HepG2 (cell line): Measurements from ENCODE around the gene TMIGD2. TPM values are rescaled to one million over a fixed set of nuclear protein-coding genes. Genes with fewer than 3 reads are reported as not detected.

Experiments used
- ATAC-seq: fragments of 200-7000 bp; cut with Tn5 transposase; 3 replicates; pipeline ENCODE4 v1.9.1; 2020; ENCODE audit warnings: mild to moderate bottlenecking, moderate library complexity
- BruUV-seq: library from RNA; stranded (reverse); fragments of 400-500 nt; replicated peaks from 2 replicates; lab custom pipeline; 2021; lab: Mats Ljungman, UMichigan
- CTCF ChIA-PET: fragments of 300-600 bp; formaldehyde crosslinking; extraction: SDS; loops from one replicate; lab custom pipeline; 2021; ENCODE audit warnings: low total read pairs, inconsistent platforms, low intra/inter-chr PET ratio; lab: Yijun Ruan, JAX
- POLR2A ChIA-PET: fragments of 350-600 bp; sonication (Branson Sonifier 250); formaldehyde crosslinking; loops from one replicate; lab custom pipeline; 2020; ENCODE audit warnings: antibody characterized with exemption, inconsistent platforms; lab: Yijun Ruan, JAX
- DNase-seq: peaks from one replicate; pipeline ENCODE4 v3.0.0-alpha.2; 2015; ENCODE audit warnings: low spot score
- FAIRE-seq: peaks from 3 replicates; lab custom pipeline; 2011; peaks lifted over from hg19 to GRCh38; lab: Jason Lieb, UNC
- H2AFZ ChIP-seq: one replicate; pipeline ENCODE4 v1.6.1; 2011; ENCODE audit warnings: low read length, inconsistent platforms
- H3K27ac ChIP-seq: fragments of 300-600 bp; 3 replicates; pipeline ENCODE4 v1.8.0; 2011; ENCODE audit warnings: mixed run types, mild to moderate bottlenecking, mixed read lengths, low read length, inconsistent platforms; ENCODE audit not compliant: insufficient read depth; ENCODE audit errors: extremely low read length
- H3K27me3 ChIP-seq, 2 experiments: fragments of 200-600 bp in 1 of 2; 2 replicates in 1 of 2; 3 replicates in 1 of 2; pipeline versions ENCODE4 v1.6.0 to v1.8.0; 2011; ENCODE audit warnings: low read length in 2 of 2, mild to moderate bottlenecking in 2 of 2, moderate library complexity in 2 of 2, inconsistent platforms in 1 of 2; ENCODE audit not compliant: insufficient read depth in 2 of 2, control insufficient read depth in 1 of 2
- H3K36me3 ChIP-seq, 2 experiments: fragments of 200-600 bp in 1 of 2; replicated peaks in 1 of 2; 2 replicates in 1 of 2; 3 replicates in 1 of 2; pipeline versions ENCODE4 v1.5.1 to v1.8.0; 2011; ENCODE audit warnings: low read length in 2 of 2, inconsistent platforms in 1 of 2; ENCODE audit not compliant: insufficient read depth in 2 of 2, control insufficient read depth in 1 of 2
- H3K4me1 ChIP-seq: 2 replicates; pipeline ENCODE4 v1.5.1; 2012; ENCODE audit warnings: low read length, inconsistent platforms; ENCODE audit not compliant: insufficient read depth
- H3K4me2 ChIP-seq: 2 replicates; pipeline ENCODE4 v1.6.0; 2011; ENCODE audit warnings: low read depth, low read length, inconsistent platforms
- H3K4me3 ChIP-seq, 3 experiments: fragments of 200-600 bp in 1 of 3; sonication (generic), shearing (Covaris generic) in 1 of 3; replicated peaks in 1 of 3; 2 replicates each; pipeline ENCODE4 v1.5.1; 2011 to 2016; ENCODE audit warnings: low read length in 3 of 3, inconsistent platforms in 2 of 3, low read depth in 2 of 3, mild to moderate bottlenecking in 2 of 3, control low read depth in 1 of 3, mixed read lengths in 1 of 3; ENCODE audit not compliant: insufficient read depth in 1 of 3
- H3K79me2 ChIP-seq: one replicate; pipeline ENCODE4 v1.6.1; 2011; ENCODE audit warnings: low read length, inconsistent platforms; ENCODE audit not compliant: insufficient read depth
- H3K9ac ChIP-seq: 2 replicates; pipeline ENCODE4 v1.6.0; 2011; ENCODE audit warnings: mild to moderate bottlenecking, low read depth, low read length, inconsistent platforms; ENCODE audit not compliant: insufficient read depth
- H3K9me3 ChIP-seq: 2 replicates; pipeline ENCODE4 v1.5.1; 2012; ENCODE audit warnings: mild to moderate bottlenecking, low read length
- H4K20me1 ChIP-seq: 2 replicates; pipeline ENCODE4 v1.6.0; 2011; ENCODE audit warnings: inconsistent platforms, mild to moderate bottlenecking, low read length, moderate library complexity; ENCODE audit not compliant: insufficient read depth
- ARID5B ChIP-seq: IDR thresholded peaks from 2 replicates; pipeline ENCODE4 v1.4.0; 2020; ENCODE audit warnings: mild to moderate bottlenecking, missing genetic modification reagents
- ATRX ChIP-seq: sonication (generic); formaldehyde crosslinking; IDR thresholded peaks from 2 replicates; pipeline ENCODE4 v1.4.0; 2020; ENCODE audit warnings: missing genetic modification reagents, borderline replicate concordance
- ELF1 ChIP-seq: sonication (generic); formaldehyde crosslinking; IDR thresholded peaks from 2 replicates; pipeline ENCODE4 v1.4.0; 2020; ENCODE audit warnings: missing genetic modification reagents
- NFE2L1 ChIP-seq: sonication (generic); formaldehyde crosslinking; IDR thresholded peaks from 2 replicates; pipeline ENCODE4 v1.4.0; 2020; ENCODE audit warnings: missing genetic modification reagents, mild to moderate bottlenecking, borderline replicate concordance
- SOX13 ChIP-seq, 3 experiments: fragments of 450-650 bp in 1 of 3; sonication (generic) in 1 of 3; formaldehyde crosslinking in 1 of 3; IDR thresholded peaks in 2 of 3; conservative IDR thresholded peaks in 1 of 3; 2 replicates each; pipeline versions ENCODE4 v1.5.0 to v1.6.1; 2016 to 2020; ENCODE audit warnings: antibody characterized with exemption in 1 of 3, mild to moderate bottlenecking in 1 of 3, missing compliant biosample characterization in 1 of 3, missing genetic modification reagents in 1 of 3, moderate library complexity in 1 of 3
- STAT6 ChIP-seq: sonication (generic); formaldehyde crosslinking; IDR thresholded peaks from 2 replicates; pipeline ENCODE4 v1.4.0; 2020; ENCODE audit warnings: missing genetic modification reagents, mild to moderate bottlenecking, borderline replicate concordance
- XRCC5 ChIP-seq: fragments of 200-400 bp; formaldehyde crosslinking; optimal IDR thresholded peaks from 2 replicates; pipeline ENCODE3; 2017; ENCODE audit warnings: mild to moderate bottlenecking, low read length
- ZBTB26 ChIP-seq: IDR thresholded peaks from 2 replicates; pipeline ENCODE4 v1.6.1; 2016; ENCODE audit warnings: missing compliant biosample characterization, missing genetic modification reagents, borderline replicate concordance
- ZNF18 ChIP-seq: sonication (generic); formaldehyde crosslinking; IDR thresholded peaks from 2 replicates; pipeline ENCODE4 v1.8.0; 2022; ENCODE audit warnings: mild to moderate bottlenecking, missing genetic modification reagents; ENCODE audit not compliant: insufficient replicate concordance
- ZNF329 ChIP-seq: sonication (generic); formaldehyde crosslinking; IDR thresholded peaks from 2 replicates; pipeline ENCODE4 v1.9.0; 2021; ENCODE audit warnings: low read depth, mild to moderate bottlenecking, missing genetic modification reagents
- ZNF605 ChIP-seq: sonication (generic); formaldehyde crosslinking; IDR thresholded peaks from 2 replicates; pipeline ENCODE4 v1.8.0; 2022; ENCODE audit warnings: mild to moderate bottlenecking, missing genetic modification reagents
- ZNF670 ChIP-seq: sonication (generic); formaldehyde crosslinking; IDR thresholded peaks from 2 replicates; pipeline ENCODE4 v1.8.0; 2022; ENCODE audit warnings: mild to moderate bottlenecking, missing genetic modification reagents, borderline replicate concordance
- WGBS: methylation state at CpG from one replicate; pipeline ENCODE4 v1.1.6; 2017; ENCODE audit warnings: low lambda C conversion rate; 5-methylcytosine and 5-hydroxymethylcytosine counted together
- in situ Hi-C: cut with HindIII; loops from 2 replicates; pipeline ENCODE4 v1.10.0; 2017; ENCODE audit warnings: low pct_unique_long_range_greater_than_20kb; ENCODE audit not compliant: extremely low pct_ligation_motif_present
- intact Hi-C: fragments of 100-400 bp; cut with micrococcal nuclease; formaldehyde crosslinking; loops from one replicate; pipeline ENCODE4 v1.10.0; 2022; ENCODE audit not compliant: unreplicated experiment
- polyA plus RNA-seq, 8 experiments: library from polyadenylated mRNA; depleted of rRNA in 3 of 8; stranded (reverse) in 7 of 8; unstranded in 1 of 8; fragments of >200 nt; fragmentation: Illumina TruSeq in 4 of 8; extraction: Trizol in 4 of 8; gene quantifications; 2 replicates each; pipeline versions ENCODE4 v1.2.1 to v1.2.3, GENCODE V29; 2011 to 2016; ENCODE audit warnings: low read depth in 4 of 8, missing spikeins in 1 of 8, mixed read lengths in 1 of 8; ENCODE audit not compliant: insufficient read depth in 1 of 8
- total RNA-seq, 5 experiments: library from RNA; depleted of rRNA; stranded (reverse); fragments of >200 nt; fragmentation: Illumina TruSeq; extraction: Trizol; gene quantifications; 2 replicates each; pipeline ENCODE4 v1.2.3, GENCODE V29; 2016; ENCODE audit warnings: low read depth in 1 of 5

The TMIGD2 gene
- total and polyA plus RNA-seq, 2 of the 13 experiments (the other 11 are each of a cell fraction or from before 2014, with no cell fraction given) = 0.11 to 1.0 TPM

GRCh38 chr19:4342314-4342614 lies 40.1 kb upstream of the TMIGD2 start:
- peak overlapping the region; percentile 98 for H3K4me2 ChIP-seq
- in situ Hi-C loops (no loop called here), intact Hi-C loops (loop anchor here (1.0 to 5.0 kb wide), 3 partner anchors 32 to 715 kb away; partner anchors contain the start of gene CACTIN)
- peaks cover 59% of the 10 kb centered on the region for H3K4me1 ChIP-seq
- H3K4me3 ChIP-seq = peak overlapping the region; percentile 65 to 78 (median 67)
- CTCF ChIA-PET = no interaction called here
- H3K9me3 ChIP-seq = no peaks in the 10 kb centered on the region
- no peak overlapping the region for H2AFZ ChIP-seq
- DNase-seq = no peak
- peaks cover 3% of the 10 kb centered on the region for H3K79me2 ChIP-seq
- BruUV-seq = TSS peak; percentile 92
- no peaks in the 10 kb centered on the region for H4K20me1 ChIP-seq
- WGBS = 1% methylated on average over 7 of the region's 10 CpGs
- H3K27me3 ChIP-seq = no peaks in the 10 kb centered on the region; a peak in 1 of 5 replicates
- H3K27ac ChIP-seq = peak overlapping the region; percentile 96
- H3K36me3 ChIP-seq = no peaks in the 10 kb centered on the region
- no peak for FAIRE-seq
- no peak for ATAC-seq
- H3K9ac ChIP-seq = peak overlapping the region; percentile 78
- POLR2A ChIA-PET = interaction anchor here (0.8 to 4.7 kb wide), 35 partner anchors 10 to 290 kb away, joined by 3 to 66 read pairs (median 5); partner anchors contain the start of genes CHAF1A, HDGFL2, LRG1 and PLIN5
- TF ChIP-seq ZNF18 (CRISPR knock-in tag) = peak; percentile 71
- peak; percentile 85; the same call in 1 of the 2 replicates for TF ChIP-seq ZNF605 (CRISPR knock-in tag)
- peak; percentile 41; the same call in 1 of the 2 replicates for TF ChIP-seq ZBTB26 (CRISPR knock-in tag)
- TF ChIP-seq SOX13 (IDR thresholded peaks at IDR 0.05) = no peak
- TF ChIP-seq SOX13 (CRISPR knock-in tag; conservative IDR thresholded peaks at IDR 0.05 in 1 of 2, IDR thresholded peaks at IDR 0.05 in 1 of 2) = no peak
- TF ChIP-seq ZNF329 (CRISPR knock-in tag) = no peak
- TF ChIP-seq ARID5B (CRISPR knock-in tag) = no peak
- TF ChIP-seq ELF1 (CRISPR knock-in tag) = no peak; the same call in 1 of the 2 replicates
- TF ChIP-seq ZNF670 = 0 out of 2 replicates have a peak, but pooled peaks have one; percentile 77
- TF ChIP-seq ATRX (CRISPR knock-in tag) = no peak
- TF ChIP-seq STAT6 (CRISPR knock-in tag) = peak; percentile 38; the same call in 1 of the 2 replicates
- TF ChIP-seq NFE2L1 (CRISPR knock-in tag) = no peak
- no peak for TF ChIP-seq XRCC5
